Upper lobe of left lung (tissue), 4 donors: Measurements from ENCODE around the gene VEGFB.

Source experiments
- POLR2A ChIP-seq, 4 donors: fragments of 450-650 bp; IDR thresholded peaks; one replicate each; pipeline ENCODE4 v1.5.1; 2016 to 2017; ENCODE audit warnings: antibody characterized with exemption in 4 of 4, mild to moderate bottlenecking in 2 of 4
- POLR2AphosphoS5 ChIP-seq, 2 donors: sonication (generic); formaldehyde crosslinking; IDR thresholded peaks; one replicate each; pipeline ENCODE4 v1.5.1; 2017; ENCODE audit warnings: antibody characterized with exemption in 2 of 2

DNA sequence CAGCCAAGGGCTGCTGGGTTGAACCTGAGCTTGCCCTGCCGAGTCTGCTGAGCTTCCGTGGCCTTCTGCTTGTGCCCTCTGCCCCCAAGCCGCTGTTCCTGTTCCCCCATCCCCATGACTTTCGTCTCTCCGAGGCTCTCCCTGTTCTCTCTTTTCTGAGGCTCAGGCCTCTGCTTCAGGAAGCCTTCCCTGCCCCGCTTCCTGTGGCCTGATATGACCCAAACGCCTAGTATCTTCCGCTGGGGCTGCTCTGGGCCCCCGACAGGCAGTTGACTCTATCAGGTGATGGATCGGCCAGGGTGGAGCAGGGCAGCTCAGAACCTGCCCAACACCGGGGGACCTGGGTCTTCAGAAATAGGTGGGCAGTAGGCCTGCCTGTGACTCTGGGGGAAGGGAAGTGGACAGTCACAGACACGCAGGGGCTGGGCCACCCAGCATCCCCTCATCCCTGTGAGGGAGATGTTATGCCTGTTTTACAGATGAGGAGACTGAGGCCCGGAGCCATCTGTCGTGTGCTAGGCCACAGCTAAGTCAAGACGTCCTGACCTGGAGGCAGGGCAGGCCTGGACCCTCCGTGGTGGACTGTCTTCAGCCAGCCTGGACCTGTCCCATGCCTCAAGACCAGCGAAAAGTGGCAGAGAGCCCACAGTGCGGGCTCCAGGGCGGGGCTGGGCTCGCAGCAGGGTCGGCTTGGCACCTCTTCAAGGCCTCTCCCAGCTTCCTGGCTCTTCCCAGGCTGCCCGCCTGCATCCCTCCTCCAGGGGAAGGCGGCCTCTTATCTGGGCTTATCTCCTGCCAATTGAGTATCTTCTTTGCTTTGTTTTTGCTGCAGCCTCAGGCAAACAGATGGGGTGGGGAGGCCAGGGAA lies 33.9 kb downstream of the VEGFB start:
- no peak for TF ChIP-seq POLR2AphosphoS5 (IDR thresholded peaks at IDR 0.05)
- TF ChIP-seq POLR2A (IDR thresholded peaks at IDR 0.05) = no peak
